Urothelium cell line (cell line): Measurements from ENCODE around the gene HOMER2.
A peak's percentile ranks its signal among the peaks of the same experiment; 100 is the strongest.
"Not testable (repeated sequence)": the region's sequence is repeated elsewhere in the genome, so short reads cannot be mapped to it uniquely, and the experiment has no call there.

Source experiments
- DNase-seq: peaks from one replicate; pipeline ENCODE4 v3.0.0; 2011; ENCODE audit warnings: low spot score, mixed read lengths
- FAIRE-seq: peaks from 2 replicates; lab custom pipeline; 2011; peaks lifted over from hg19 to GRCh38; lab: Jason Lieb, UNC

The HOMER2 gene

DNA sequence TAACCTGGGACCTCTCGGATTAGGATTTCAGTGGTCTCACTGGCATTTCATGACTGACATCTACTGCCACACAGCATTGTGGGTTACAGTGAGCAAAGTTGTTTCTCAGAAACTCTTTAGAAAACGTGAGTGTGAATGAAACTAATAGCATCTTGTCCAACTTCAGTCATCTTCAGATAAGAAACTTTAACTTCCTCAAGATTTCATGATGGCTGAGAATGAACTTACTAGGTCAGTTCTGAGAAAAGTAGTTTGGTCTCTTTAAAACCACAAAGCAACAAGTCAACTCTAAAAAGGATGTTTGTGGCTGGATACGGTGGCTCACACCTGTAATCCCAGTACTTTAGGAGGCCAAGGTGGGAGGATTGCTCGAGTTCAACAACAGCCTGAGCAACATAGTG, 14.2 kb upstream of the HOMER2 start:
- DNase-seq (no peak), FAIRE-seq (no peak)

DNA sequence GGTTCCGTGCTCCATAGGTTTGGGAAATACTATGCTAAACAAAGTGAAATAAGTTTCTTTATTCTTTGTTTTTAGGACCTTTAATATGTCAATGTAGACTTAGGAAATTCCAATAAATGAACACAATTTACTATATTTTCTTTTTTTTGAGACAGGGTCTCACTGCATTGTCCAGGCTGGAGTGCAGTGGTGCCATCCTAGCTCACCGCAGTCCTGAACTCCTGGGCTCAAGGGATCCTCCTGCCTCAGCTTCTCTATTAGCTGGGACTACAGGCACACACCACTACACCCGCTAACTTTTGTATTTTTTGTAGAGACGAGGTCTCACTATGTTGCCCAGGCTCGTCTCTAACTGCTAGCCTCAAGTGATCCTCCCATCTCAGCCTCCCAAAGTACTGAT, 12.4 kb upstream of the HOMER2 start:
- DNase-seq (no peak), FAIRE-seq (no peak)

DNA sequence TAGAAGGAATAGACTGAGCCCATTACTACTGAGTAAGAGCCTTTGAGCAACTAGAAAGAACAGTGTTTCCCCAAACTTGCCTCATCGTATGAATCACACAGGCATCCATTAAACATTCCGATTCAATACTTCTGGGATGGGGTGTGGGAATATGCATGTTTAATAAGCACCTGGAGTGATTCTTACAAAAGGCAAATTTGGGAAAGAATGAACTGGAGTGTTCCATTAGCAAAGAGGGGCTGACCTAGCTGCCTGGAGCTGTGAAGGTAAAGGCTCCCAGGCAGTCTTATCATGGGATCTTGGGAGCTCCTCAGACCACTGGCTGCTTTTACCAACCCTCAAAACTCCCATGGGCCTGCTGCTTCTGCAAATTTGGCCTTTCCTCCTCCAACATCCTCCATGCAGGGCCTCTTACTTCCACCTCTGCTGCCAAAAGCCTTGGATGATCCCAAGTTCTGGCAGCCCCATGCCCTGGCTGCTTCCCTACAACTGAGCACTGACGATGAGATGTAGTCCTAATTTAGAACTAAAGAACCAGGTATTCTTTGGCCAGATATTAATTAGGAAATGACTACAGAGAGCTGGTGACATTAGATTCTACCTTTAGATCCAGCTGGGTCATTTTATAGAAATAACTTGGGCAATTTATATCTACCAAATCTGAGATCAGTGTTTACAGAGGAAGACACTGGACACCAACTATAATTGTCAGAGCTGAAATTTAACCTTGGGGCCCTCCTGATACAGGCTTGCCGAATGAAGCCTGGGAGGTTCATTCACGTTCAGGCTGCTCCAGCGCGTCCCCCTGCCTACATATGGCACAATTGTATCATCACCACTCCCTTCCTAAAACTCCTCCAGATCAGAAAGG, 11.2 kb upstream of the HOMER2 start:
- DNase-seq (no peak), FAIRE-seq (no peak)

DNA sequence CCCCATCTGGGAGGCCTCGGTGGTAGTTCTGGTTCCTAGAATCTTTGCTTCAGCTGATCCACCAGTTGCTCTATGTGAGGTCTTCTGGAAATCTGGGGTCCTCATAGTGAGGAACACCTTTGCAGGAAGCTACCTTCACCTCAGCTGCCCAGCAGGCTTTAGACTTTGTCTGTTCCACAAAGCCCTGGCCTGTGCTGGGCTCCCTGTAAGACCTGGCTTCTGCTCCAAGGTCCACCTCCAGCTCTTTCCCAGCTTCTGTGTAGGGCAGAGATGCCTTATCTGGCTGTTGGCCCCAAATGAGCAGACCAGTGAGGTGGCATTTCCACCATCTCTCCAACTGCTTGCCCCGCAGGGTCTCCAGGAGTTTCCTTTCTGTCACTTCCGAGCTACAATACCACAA, 8.2 kb upstream of the HOMER2 start:
- FAIRE-seq = no peak
- no peak for DNase-seq

DNA sequence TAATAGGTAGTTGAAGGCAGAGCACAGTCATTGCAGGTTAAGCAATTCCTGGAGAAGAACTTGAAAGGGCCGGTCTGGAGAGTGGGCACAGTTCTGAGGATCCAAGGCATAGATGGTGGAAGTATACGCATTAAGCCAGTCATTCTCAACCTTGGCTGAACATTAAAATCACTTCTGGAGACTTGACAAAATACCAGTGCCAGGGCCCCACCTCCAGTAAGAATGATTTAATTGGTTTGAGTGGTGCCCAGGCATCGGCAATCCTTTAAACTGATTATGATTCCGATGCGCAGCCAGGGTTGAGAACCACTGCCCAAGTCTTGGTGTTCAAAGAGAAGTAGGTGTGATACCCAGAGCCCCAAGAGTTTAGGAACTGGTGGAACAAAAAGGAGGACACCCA, 6.9 kb upstream of the HOMER2 start:
- DNase-seq (no peak), FAIRE-seq (no peak)

DNA sequence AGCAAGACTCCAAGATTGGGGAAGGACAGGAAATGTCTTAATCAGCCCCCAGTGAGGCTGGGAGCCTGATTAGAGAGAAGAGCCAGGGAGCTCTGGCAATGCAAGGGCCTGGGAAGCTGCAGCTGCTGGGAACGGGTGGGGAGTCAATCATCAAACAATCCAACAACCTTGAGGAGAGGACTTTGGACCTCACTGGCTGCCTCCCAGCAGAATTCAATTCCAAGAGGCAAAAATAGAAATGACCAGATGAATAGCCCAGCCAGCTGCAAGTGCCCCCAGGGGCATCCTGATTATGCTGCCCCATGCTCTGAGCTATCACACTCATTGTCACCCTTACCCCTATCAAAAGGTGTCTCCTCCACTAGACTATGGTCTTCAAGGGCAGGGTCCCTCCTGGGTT, 6.1 kb upstream of the HOMER2 start:
- no peak for FAIRE-seq
- DNase-seq = no peak

DNA sequence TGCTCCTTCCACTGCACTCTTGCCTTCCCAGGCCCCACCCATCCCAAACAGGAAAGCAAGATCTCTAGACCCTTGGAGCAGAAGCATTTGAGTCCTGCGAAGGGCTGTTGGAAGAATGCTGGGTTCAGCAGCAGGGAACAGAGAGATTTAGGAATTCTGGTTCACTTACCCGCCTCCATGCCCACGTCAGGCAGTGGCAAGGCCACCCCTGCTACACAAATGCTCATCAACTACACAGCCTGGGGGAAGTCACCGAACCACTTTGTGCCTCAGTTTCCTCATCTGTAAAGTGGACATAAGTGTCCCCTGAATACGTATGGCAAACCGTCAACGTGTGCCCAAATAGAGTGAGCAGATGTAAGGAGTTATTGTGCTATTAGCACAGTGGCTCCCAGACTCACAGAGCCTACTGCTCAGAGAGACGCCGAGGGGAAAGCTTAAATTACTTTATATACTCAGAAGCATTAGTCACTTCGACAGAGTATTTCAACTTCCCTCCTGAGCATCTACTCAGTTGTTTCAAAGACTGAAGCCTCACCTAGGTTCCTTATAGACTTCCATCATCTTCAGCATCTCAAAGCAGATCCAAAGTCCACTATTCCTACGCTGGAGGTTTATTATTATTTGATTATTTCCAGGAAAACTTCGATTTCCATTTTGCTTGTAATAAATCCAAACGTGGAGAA, 905 bp downstream of the HOMER2 start:
- FAIRE-seq (no peak), DNase-seq (peak; percentile 38)

DNA sequence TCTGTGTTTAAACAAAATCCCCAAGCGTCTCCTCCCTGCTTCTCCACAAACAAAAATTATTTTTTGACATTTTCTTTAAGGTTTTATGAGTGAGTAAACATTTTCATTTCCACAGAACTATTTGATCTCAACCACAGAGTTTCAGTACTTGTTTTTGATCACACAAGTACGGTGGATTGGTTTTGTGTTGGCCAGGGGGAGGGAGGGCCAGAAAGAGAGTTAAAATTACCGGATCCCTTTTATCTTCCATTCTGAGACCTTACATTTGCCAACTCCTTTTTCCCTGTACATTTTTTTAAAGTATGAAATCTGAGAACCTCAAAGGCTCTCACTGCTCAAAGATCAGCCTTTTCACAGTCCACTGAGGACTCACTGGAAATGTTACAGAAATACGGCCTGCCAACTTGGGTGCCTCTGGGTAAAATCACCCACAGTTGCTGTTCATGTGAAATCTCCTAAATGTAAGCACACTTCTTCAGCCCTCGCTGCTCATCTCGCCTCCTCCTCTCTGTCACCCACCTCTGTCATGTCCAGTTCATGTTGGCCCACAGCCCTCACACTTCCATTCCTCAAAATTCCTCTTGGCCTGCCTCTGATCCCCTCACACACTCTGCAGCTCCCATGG, 1.7 kb downstream of the HOMER2 start:
- FAIRE-seq = no peak

DNA sequence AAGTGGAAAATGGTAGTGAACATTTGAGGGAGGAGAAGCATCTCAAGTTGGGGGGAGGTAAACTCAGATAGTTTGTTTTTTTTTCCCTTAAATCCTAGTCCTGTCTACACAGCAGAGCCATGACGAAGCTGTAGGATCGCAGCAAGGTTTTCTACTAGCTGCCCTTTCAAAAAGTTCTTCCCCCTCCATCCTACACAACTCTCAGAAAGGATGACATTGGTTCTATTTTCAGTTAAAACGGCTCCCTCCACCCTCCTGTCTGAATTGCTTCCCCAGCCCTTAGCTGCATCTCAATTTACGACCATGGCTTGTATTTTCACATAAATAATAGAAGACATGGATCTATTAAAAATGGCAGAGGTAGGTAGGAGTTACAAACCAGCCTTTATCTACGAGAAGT, 2.2 kb downstream of the HOMER2 start:
- no peak for FAIRE-seq
- no peak for DNase-seq

More for the DNA sequence above, 1.7 kb downstream of the HOMER2 start:
- DNase-seq = no peak

DNA sequence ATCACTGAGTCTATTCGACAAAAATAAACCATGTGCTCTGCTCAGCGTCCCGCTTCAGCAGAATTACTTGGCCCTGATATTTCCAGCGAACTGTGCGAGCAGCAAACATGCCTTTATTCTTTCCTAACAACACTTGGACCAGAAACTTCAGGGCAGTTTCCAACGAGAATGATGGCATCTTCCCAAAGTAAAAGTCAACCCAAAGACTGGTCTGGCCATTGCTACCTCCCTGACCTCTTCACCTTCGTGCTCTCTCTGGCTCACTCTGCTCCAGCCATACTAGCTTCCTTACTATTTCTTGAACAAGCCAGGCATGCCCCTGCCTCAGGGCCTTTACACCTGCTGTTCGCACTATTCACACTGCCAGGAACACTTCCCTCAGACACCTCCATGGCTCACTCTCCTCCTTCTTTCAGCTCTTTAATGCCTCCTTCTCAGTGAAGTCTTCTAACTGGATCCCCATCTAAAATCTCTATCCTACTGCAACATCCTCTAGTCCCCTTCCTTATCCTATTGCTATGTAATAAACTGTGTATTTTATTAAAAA, 6.3 kb downstream of the HOMER2 start:
- no peak for FAIRE-seq
- DNase-seq = no peak

DNA sequence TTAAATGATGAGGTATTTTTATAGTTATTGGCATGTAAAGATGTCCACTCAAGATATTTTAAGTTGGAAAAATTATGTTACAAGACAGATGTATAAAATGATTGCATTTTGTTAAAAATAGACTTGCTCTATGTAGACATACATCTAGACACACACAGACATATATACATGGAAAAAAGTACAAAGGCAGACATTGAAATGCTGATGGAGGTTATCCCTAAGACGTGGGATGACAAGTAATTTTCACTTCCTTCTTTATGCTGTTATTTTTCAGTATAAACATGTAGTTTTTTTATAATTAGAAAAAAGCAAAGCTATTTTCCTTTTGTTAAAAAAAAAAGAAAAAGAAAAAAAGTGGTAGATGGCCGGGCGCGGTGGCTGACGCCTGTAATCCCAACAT, 7.2 kb downstream of the HOMER2 start:
- FAIRE-seq = no peak
- DNase-seq = no peak

DNA sequence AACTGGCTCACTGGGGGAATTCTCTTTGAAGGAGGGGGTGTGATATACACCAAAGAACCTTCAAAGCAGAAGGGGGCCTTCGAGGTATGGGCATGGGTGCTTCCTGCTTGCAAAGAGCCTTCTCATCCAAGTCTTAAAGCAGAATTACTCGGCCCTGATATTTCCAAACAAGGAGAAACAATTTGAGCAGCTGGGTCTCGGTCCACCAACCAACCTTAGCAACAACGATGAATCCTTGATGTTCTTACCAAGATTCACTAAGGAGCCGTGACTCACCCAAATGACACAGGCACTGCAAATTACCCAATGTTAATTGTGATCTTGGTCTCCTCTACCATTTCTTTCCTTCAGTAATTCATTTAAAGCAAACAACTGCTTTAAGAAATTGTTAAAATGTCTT, 7.7 kb downstream of the HOMER2 start:
- no peak for FAIRE-seq
- no peak for DNase-seq

DNA sequence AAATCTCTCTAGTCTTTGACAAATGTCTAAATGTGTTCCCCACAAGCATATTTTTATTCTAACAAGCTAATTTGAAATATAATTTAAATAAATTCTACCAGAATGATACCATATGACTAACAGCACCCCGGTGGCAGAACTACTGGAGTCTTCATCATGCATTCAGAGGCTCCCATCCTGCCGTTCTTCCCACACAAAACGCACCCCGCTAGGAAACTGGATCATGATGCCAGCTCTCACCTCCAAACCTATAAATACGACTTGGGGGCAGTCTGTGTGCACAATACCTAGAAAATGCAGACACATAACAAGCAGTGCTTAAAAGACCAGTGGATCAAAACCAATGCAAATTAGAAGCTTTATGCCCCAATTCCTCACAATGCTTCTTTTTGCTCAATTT, 8.5 kb downstream of the HOMER2 start:
- no peak for FAIRE-seq

DNA sequence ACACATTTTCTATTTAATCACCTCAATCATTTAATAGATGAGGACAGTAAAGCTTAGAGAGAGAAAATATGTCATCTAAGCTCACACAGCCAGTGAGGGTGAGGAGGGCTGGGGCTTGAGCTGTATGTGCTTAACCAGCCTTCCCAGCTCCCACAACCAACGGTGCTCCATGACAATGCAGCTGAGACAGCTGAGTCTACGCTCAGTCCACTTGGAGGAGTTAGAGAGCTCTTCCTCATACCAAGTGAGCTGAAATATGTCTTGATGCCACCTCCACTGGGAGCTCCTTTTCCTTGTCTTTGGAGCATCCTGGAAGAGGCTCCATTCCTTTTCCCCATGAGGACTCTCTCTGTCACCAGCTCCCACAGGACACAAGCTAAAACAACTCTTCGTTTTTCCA, 9.3 kb downstream of the HOMER2 start:
- DNase-seq (no peak), FAIRE-seq (no peak)

More for the DNA sequence above, 8.5 kb downstream of the HOMER2 start:
- DNase-seq = no peak

DNA sequence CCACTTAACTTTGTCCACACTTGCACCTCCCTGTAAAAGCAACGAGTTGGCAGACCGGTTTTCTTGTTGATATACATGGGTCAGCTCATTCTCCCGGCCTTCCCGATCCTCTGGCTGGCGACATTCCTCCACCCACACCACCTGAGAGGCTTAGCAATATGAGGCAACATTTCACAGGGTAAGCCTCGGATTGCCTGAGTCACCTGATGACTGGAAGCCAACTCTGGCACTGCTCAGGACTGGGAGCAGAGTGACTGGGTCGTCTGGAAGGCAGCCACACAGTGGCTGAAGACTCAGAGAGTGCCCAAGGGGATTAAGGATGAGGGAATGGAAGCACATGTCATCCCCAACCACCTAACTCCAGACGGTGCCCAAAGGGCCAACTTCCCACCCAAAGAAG, 9.8 kb downstream of the HOMER2 start:
- no peak for FAIRE-seq
- peak; percentile 59 for DNase-seq

DNA sequence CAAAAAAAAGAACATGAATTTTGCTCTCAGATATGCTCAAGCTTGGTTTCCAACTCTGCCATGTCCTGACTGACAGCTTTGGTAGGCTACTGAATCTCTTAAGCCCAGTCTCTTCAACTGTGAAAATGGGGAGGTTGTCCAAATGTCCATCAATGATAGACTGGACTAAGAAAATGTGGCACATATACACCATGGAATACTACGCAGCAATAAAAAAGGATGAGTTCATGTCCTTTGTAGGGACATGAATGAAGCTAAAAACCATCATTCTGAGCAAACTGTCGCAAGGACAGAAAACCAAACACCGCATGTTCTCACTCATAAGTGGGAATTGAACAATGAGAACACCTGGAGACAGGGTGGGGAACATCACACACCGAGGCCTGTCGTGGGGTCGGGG, 12.8 kb downstream of the HOMER2 start:
- FAIRE-seq, DNase-seq: not testable (repeated sequence)

DNA sequence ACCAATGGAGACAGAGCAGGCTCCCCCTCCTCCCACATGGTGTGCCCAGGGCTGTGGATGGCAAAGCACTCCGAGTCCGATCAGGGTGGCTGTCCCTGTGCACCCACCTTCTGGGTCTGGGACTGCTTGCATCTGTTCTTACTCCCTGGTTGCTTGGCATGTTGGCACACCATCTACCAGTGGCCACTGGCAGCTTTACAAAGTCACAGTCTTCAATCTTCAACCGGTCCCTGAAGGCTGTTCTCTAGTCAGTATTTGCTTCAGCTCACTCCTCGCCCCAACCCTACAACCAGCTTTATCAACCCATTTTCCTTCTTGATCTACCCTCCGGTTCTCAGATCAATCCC, 14.8 kb downstream of the HOMER2 start:
- DNase-seq (no peak), FAIRE-seq (no peak)

DNA sequence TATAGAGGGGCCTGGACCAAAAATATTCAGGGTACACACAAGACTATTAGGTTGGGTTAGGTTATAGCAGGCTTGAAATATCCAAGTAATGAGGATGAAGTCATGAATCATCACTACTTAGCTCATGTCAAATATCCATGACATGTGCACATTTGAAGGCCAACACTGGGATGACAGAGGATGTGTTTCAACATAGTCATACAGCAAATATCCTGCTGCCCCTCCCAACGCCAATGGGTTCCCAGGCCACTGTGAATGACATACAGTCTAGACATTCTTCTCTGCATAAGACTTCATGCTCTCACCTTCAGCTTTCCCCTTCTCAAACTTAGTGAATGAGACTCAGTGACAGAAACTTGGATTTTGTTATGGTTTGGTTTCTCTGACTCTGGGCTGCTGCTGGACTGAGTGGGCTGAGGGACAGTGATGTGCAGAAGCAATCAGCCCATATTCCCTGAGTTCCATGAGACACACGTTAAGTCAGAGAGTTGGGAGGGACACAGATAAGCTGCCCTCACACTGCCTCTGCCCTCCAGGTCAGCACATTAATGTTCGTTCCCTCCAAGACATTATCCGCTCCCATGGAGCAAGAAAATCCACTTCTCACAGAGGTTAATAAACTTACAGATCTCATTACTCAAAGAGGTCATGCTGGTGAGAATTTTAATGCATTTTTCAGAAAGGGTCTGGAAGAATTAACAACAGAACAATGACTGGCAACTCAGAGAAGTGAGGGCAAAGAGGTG, 15.4 kb downstream of the HOMER2 start:
- FAIRE-seq = no peak
- peak; percentile 48 for DNase-seq

DNA sequence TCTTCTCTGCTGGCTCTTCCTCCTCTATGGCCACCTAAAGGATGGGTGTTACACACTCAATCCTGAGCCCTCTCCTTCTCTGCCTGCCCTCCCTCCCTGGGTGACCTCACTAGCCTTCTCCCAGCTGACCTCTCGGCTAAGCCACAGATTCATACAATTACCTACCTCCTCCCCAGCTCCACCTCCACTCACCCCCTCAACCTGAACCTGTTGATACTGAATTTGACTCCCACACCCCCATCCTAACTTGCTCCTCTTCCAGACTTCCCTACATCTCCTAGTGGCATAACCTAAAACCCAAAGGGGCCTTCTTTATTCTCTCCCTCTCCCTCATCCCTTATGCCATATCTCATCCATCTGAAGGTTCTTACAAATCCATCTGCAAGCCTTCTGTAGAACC, 17.1 kb downstream of the HOMER2 start:
- DNase-seq (no peak), FAIRE-seq (no peak)

DNA sequence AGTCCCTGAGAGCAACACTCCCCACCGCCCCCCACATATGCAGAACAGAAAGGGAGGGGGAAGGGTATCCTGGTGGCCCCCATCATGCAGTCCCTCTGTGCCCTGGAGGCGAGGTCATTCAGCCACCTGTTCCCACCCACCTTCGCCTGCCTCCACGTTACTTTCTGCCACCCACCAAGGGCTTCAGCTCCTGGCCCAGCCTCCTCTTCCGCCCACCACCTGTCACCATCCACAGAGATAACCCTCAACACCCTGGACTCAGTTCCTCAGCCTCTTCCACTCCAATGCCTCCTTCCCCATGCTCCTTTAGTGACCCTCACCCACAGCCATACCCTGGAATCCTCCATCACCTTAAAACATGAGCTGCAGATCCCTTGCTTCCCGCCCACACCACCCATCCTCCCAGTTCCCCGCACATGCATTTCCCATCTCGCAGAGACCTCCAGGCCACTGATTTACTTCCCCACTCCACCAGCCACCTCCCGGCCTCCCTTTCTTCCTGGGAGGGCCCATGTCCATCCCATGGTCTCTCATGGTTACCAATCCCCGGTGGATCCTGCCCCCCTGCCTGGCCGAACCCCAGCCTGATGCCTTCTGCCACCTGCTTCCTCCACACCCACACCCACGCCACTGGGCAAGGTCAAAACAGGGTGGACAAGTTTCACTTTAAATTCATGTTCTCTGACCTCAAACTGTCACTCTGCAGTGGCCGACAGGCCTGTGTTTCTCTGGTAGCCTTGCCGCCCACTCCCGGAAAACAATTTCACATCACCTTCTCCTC, 18.2 kb downstream of the HOMER2 start:
- FAIRE-seq = no peak
- DNase-seq = no peak
